Neuronal stem cell (in vitro differentiated cells): ENCODE data around the gene MT1M.
"Not testable (repeated sequence)": the region's sequence is repeated elsewhere in the genome, so short reads cannot be mapped to it uniquely, and the experiment has no call there.

Experiments
- DNase-seq: peaks from one replicate; pipeline ENCODE4 v3.0.0-alpha.2; 2013; ENCODE audit warnings: low spot score
- H2AFZ ChIP-seq: one replicate; pipeline ENCODE4 v1.6.1; 2013; ENCODE audit warnings: mild to moderate bottlenecking, low read length, inconsistent platforms
- H2AK5ac ChIP-seq: 2 replicates; pipeline ENCODE4 v1.6.1; 2013; ENCODE audit warnings: low read depth, mild to moderate bottlenecking, inconsistent platforms, low read length, moderate library complexity, mixed read lengths
- H2BK120ac ChIP-seq: 2 replicates; pipeline ENCODE4 v1.6.1; 2013; ENCODE audit warnings: low read depth, mild to moderate bottlenecking, inconsistent platforms, low read length, moderate library complexity, mixed read lengths
- H2BK12ac ChIP-seq: one replicate; pipeline ENCODE4 v1.6.1; 2013; ENCODE audit warnings: low read length, inconsistent platforms
- H2BK15ac ChIP-seq: 2 replicates; pipeline ENCODE4 v1.6.1; 2013; ENCODE audit warnings: mild to moderate bottlenecking, low read length, inconsistent platforms, mixed read lengths
- H2BK5ac ChIP-seq: one replicate; pipeline ENCODE4 v1.6.1; 2013; ENCODE audit warnings: inconsistent platforms, mild to moderate bottlenecking, low read length, moderate library complexity
- H3K14ac ChIP-seq: one replicate; pipeline ENCODE4 v1.6.1; 2013; ENCODE audit warnings: low read length, inconsistent platforms
- H3K18ac ChIP-seq: 2 replicates; pipeline ENCODE4 v1.6.1; 2013; ENCODE audit warnings: low read length, inconsistent platforms
- H3K23ac ChIP-seq: 2 replicates; pipeline ENCODE4 v1.6.1; 2013; ENCODE audit warnings: low read depth, mild to moderate bottlenecking, mixed read lengths, low read length, inconsistent platforms; ENCODE audit not compliant: poor library complexity
- H3K27ac ChIP-seq: replicated peaks from 3 replicates; pipeline ENCODE4 v1.5.1; 2013; ENCODE audit warnings: low read length, inconsistent platforms
- H3K27me3 ChIP-seq, 3 experiments: 2 replicates each; pipeline ENCODE4 v1.6.1; 2013; ENCODE audit warnings: low read length in 3 of 3, mild to moderate bottlenecking in 2 of 3, inconsistent platforms in 1 of 3, low read depth in 1 of 3, mixed read lengths in 1 of 3, moderate library complexity in 1 of 3; ENCODE audit not compliant: control insufficient read depth in 3 of 3, insufficient read depth in 3 of 3
- H3K36me3 ChIP-seq, 2 donors: replicated peaks in 1 of 2; 2 replicates each; pipeline ENCODE4 v1.6.1; 2013; ENCODE audit warnings: low read length in 2 of 2; ENCODE audit not compliant: control insufficient read depth in 2 of 2, insufficient read depth in 2 of 2
- H3K4ac ChIP-seq: 2 replicates; pipeline ENCODE4 v1.6.1; 2013; ENCODE audit warnings: inconsistent platforms, mild to moderate bottlenecking, low read length, moderate library complexity
- H3K4me1 ChIP-seq, 2 donors: 1 replicate in 1 of 2; 2 replicates in 1 of 2; pipeline ENCODE4 v1.6.1; 2013; ENCODE audit warnings: low read length in 2 of 2, low read depth in 1 of 2; ENCODE audit not compliant: control insufficient read depth in 2 of 2, insufficient read depth in 1 of 2
- H3K4me2 ChIP-seq: one replicate; pipeline ENCODE4 v1.6.1; 2013; ENCODE audit warnings: mild to moderate bottlenecking, low read length, inconsistent platforms; ENCODE audit not compliant: insufficient read depth, poor library complexity, severe bottlenecking
- H3K4me3 ChIP-seq, 2 donors: 2 replicates each; pipeline ENCODE4 v1.5.1; 2013; ENCODE audit warnings: low read length in 2 of 2, mild to moderate bottlenecking in 2 of 2, inconsistent platforms in 1 of 2, moderate library complexity in 1 of 2
- H3K79me1 ChIP-seq: one replicate; pipeline ENCODE4 v1.6.1; 2013; ENCODE audit warnings: low read depth, mild to moderate bottlenecking, inconsistent platforms, low read length, moderate library complexity
- H3K9ac ChIP-seq: one replicate; pipeline ENCODE4 v1.6.1; 2013; ENCODE audit warnings: mild to moderate bottlenecking, low read depth, low read length, inconsistent platforms; ENCODE audit not compliant: poor library complexity
- H3K9me3 ChIP-seq, 2 donors: replicated peaks in 1 of 2; 2 replicates each; pipeline versions ENCODE3 to v1.6.1; 2013; ENCODE audit warnings: low read length in 2 of 2, mild to moderate bottlenecking in 2 of 2, inconsistent platforms in 1 of 2, low read depth in 1 of 2, mixed read lengths in 1 of 2, moderate library complexity in 1 of 2; ENCODE audit not compliant: control insufficient read depth in 2 of 2, insufficient read depth in 1 of 2
- H4K8ac ChIP-seq: one replicate; pipeline ENCODE4 v1.6.1; 2013; ENCODE audit warnings: low read depth, mild to moderate bottlenecking, inconsistent platforms, low read length, moderate library complexity
- H4K91ac ChIP-seq: one replicate; pipeline ENCODE4 v1.6.1; 2013; ENCODE audit warnings: low read length, low read depth, mild to moderate bottlenecking, inconsistent platforms; ENCODE audit not compliant: poor library complexity
- WGBS, 2 donors: extraction: QIAGEN DNeasy Blood & Tissue Kit; methylation state at CpG; one replicate each; pipeline ENCODE4 v1.1.7; 2013; ENCODE audit warnings: missing lambda C conversion rate in 2 of 2, mixed read lengths in 1 of 2; ENCODE audit not compliant: insufficient read length in 2 of 2, insufficient replicate concordance in 1 of 2; ENCODE audit errors: extremely low coverage in 2 of 2; 5-methylcytosine and 5-hydroxymethylcytosine counted together

The MT1M gene

GRCh38 chr16:56670620-56670934, 38.1 kb downstream of the MT1M start:
- peak overlapping the region; percentile 26 for H3K23ac ChIP-seq
- H3K18ac ChIP-seq, result no peak overlapping the region
- H3K4me1 ChIP-seq, result peaks cover 0 to 2% of the 10 kb centered on the region in 2 donors
- no peak for DNase-seq
- H4K8ac ChIP-seq, result no peak overlapping the region
- H3K36me3 ChIP-seq, result no peaks in the 10 kb centered on the region
- no peak overlapping the region for H3K4me3 ChIP-seq
- H3K79me1 ChIP-seq, result no peaks in the 10 kb centered on the region
- H4K91ac ChIP-seq, result no peak overlapping the region
- no peak overlapping the region for H3K4ac ChIP-seq
- H3K14ac ChIP-seq, result no peak overlapping the region
- H3K4me2 ChIP-seq, result no peak overlapping the region
- H2BK120ac ChIP-seq, result no peak overlapping the region
- H2BK12ac ChIP-seq, result no peak overlapping the region
- H2BK15ac ChIP-seq, result no peak overlapping the region
- no peak overlapping the region for H2AFZ ChIP-seq
- H3K9ac ChIP-seq, result no peak overlapping the region
- H3K9me3 ChIP-seq, result peaks cover 0 to 3% of the 10 kb centered on the region in 2 donors
- H3K27ac ChIP-seq, result no peak overlapping the region
- H2BK5ac ChIP-seq, result no peak overlapping the region
- no peak overlapping the region for H2AK5ac ChIP-seq
- WGBS, 2 donors, result no CpG with 5 or more reads among the region's 2 CpGs
- peaks cover 44 to 97% (median 95%) of the 10 kb centered on the region in 3 experiments for H3K27me3 ChIP-seq

GRCh38 chr16:56671691-56672090, 39.2 kb downstream of the MT1M start:
- H3K27ac ChIP-seq, H2BK5ac ChIP-seq, H3K9me3 ChIP-seq, H3K4me3 ChIP-seq, H4K91ac ChIP-seq, H3K4me2 ChIP-seq, DNase-seq, H4K8ac ChIP-seq, H3K79me1 ChIP-seq, H3K36me3 ChIP-seq, H2AK5ac ChIP-seq, H2AFZ ChIP-seq, H3K4ac ChIP-seq, H3K4me1 ChIP-seq, H2BK15ac ChIP-seq, H2BK120ac ChIP-seq, H3K18ac ChIP-seq, H3K9ac ChIP-seq, H3K14ac ChIP-seq, H2BK12ac ChIP-seq, H3K23ac ChIP-seq: not testable (repeated sequence)
- H3K27me3 ChIP-seq, result peaks cover 48 to 97% (median 94%) of the 10 kb centered on the region in 3 experiments
- no CpG with 5 or more reads among the region's 2 CpGs for WGBS, 2 donors

- H3K79me1 ChIP-seq, H3K4me2 ChIP-seq, H3K9me3 ChIP-seq, H3K14ac ChIP-seq, H3K18ac ChIP-seq, DNase-seq, H2BK15ac ChIP-seq, H3K9ac ChIP-seq, H3K23ac ChIP-seq, H2BK12ac ChIP-seq, H4K91ac ChIP-seq, H2BK120ac ChIP-seq, H2BK5ac ChIP-seq, H3K36me3 ChIP-seq, H3K27ac ChIP-seq, H2AFZ ChIP-seq, H3K4ac ChIP-seq, H4K8ac ChIP-seq, H2AK5ac ChIP-seq, H3K4me3 ChIP-seq, H3K4me1 ChIP-seq: not testable (repeated sequence)
- WGBS, 2 donors, result no CpG with 5 or more reads among the region's 3 CpGs
- peaks cover 43 to 97% (median 94%) of the 10 kb centered on the region in 3 experiments for H3K27me3 ChIP-seq
Observed at GRCh38 chr16:56672171-56672570, 39.7 kb downstream of the MT1M start.

GRCh38 chr16:56672761-56673536, 40.5 kb downstream of the MT1M start:
- Histone ChIP-seq H3K27me3 (peaks cover 35 to 97% (median 91%) of the 10 kb centered on the region in 3 experiments), H2AFZ (no peak overlapping the region), H3K27ac (no peak overlapping the region), H3K4ac (no peak overlapping the region), H3K9ac (no peak overlapping the region), H3K18ac (no peak overlapping the region), H3K14ac (no peak overlapping the region), H2BK12ac (no peak overlapping the region), H3K36me3 (no peaks in the 10 kb centered on the region), H3K79me1 (no peaks in the 10 kb centered on the region), H3K4me2 (no peak overlapping the region), H2BK15ac (no peak overlapping the region), H2BK120ac (no peak overlapping the region), H4K8ac (no peak overlapping the region), H2AK5ac (no peak overlapping the region), H4K91ac (no peak overlapping the region), H3K9me3 (peaks cover 0 to 3% of the 10 kb centered on the region in 2 donors), H3K4me3 (peak overlapping the region in 1 of 2 donors; percentile 44), H2BK5ac (no peak overlapping the region), H3K4me1 (peaks cover 0 to 6% of the 10 kb centered on the region in 2 donors), H3K23ac (peak overlapping the region; percentile 3)
- DNase-seq, result no peak
- no CpG with 5 or more reads among the region's 11 CpGs for WGBS, 2 donors
